Measurements from ENCODE around the gene SPDYC. TPM values are rescaled to one million over a fixed set of nuclear protein-coding genes. Genes with fewer than 3 reads are reported as not detected.

SPDYC gene
- total and polyA plus RNA-seq, 9 of the 15 experiments (the other 6 are each of a cell fraction or from before 2014, with no cell fraction given), result 4.4 to 18.8 (median 9.2) TPM

GRCh38 chr11:65141896-65142494, 28.0 kb upstream of the SPDYC start:
- H3K9me1 ChIP-seq (ENCODE audit: control insufficient read depth, insufficient read depth, low read length), result no peaks in the 10 kb centered on the region
- intact Hi-C loops (cut with micrococcal nuclease) (no loop called here), in situ Hi-C loops (cut with MboI) (no loop called here)
- no peak overlapping the region for H3K9ac ChIP-seq (ENCODE audit: insufficient read depth in 1 of 2, low read depth in 2 of 2, low read length in 2 of 2)
- no peaks in the 10 kb centered on the region for H3K9me3 ChIP-seq (replicated peaks; ENCODE audit: control insufficient read depth, insufficient read depth, low read depth, low read length)
- WGBS (ENCODE audit: insufficient coverage, low coverage, missing lambda C conversion rate), result 77% methylated on average over 7 of the region's 7 CpGs
- ATAC-seq (no peak), DNase-seq (ENCODE audit: extremely low read depth in 1 of 4, low spot score in 3 of 4) (no peak), FAIRE-seq (no peak)
- H3K79me2 ChIP-seq (ENCODE audit: control insufficient read depth, insufficient read depth, low read length), result no peaks in the 10 kb centered on the region
- ChIA-PET POLR2A (interaction anchor here (1.0 kb wide), 1 partner anchor 29 kb away, joined by 4 read pairs; no protein-coding TSS in a partner anchor), CTCF (ENCODE audit: low intra/inter-chr PET ratio) (no interaction called here)
- no TSS peak for BruUV-seq (replicated peaks)
- H3K4me2 ChIP-seq (ENCODE audit: insufficient read depth, low read length), result no peak overlapping the region
- H3K4me3 ChIP-seq, result no peak overlapping the region
- H3K27ac ChIP-seq (ENCODE audit: extremely low read depth, low read depth, low read length), result no peak overlapping the region
- H2AFZ ChIP-seq (ENCODE audit: low read depth, low read length), result no peak overlapping the region
- no peaks in the 10 kb centered on the region for H3K36me3 ChIP-seq (ENCODE audit: control insufficient read depth, insufficient read depth, low read length)
- no peaks in the 10 kb centered on the region for H4K20me1 ChIP-seq (replicated peaks; ENCODE audit: control insufficient read depth, insufficient read depth, low read length)
- no peaks in the 10 kb centered on the region for H3K27me3 ChIP-seq (ENCODE audit: control insufficient read depth in 2 of 2, insufficient read depth in 2 of 2, low read length in 2 of 2)
- H3K4me1 ChIP-seq (replicated peaks in 1 of 2; ENCODE audit: control insufficient read depth in 2 of 2, insufficient read depth in 2 of 2, low read length in 2 of 2), result no peaks in the 10 kb centered on the region
- TF ChIP-seq ZNF639 (CRISPR knock-in tag; conservative IDR thresholded peaks at IDR 0.05 in 1 of 2, IDR thresholded peaks at IDR 0.05 in 1 of 2), result no peak
- no peak for TF ChIP-seq ZNF239 (CRISPR knock-in tag; IDR thresholded peaks at IDR 0.05)
- no peak for TF ChIP-seq FOXO4 (CRISPR knock-in tag; IDR thresholded peaks at IDR 0.05)
- TF ChIP-seq CREB1 (IDR thresholded peaks at IDR 0.05), result no peak
- no peak for TF ChIP-seq CREB1 (CRISPR knock-in tag; IDR thresholded peaks at IDR 0.05)
- no peak for TF ChIP-seq SNIP1 (IDR thresholded peaks at IDR 0.05; ENCODE audit: low read depth)
- no peak for TF ChIP-seq KLF10 (CRISPR knock-in tag; IDR thresholded peaks at IDR 0.05)
- no peak for TF ChIP-seq ZNF518B (CRISPR knock-in tag; IDR thresholded peaks at IDR 0.05)
- TF ChIP-seq RBM25 (IDR thresholded peaks at IDR 0.05; ENCODE audit: low read depth, low read length, severe bottlenecking), result no peak
- no peak for TF ChIP-seq MXI1 (IDR thresholded peaks at IDR 0.05; ENCODE audit: low read depth, low read length)
- TF ChIP-seq CHAMP1 (IDR thresholded peaks at IDR 0.05), result no peak
- TF ChIP-seq RBFOX2 (IDR thresholded peaks at IDR 0.05; ENCODE audit: low read depth, low read length), result no peak
- TF ChIP-seq RFX1 (IDR thresholded peaks at IDR 0.05), result no peak
- no peak for TF ChIP-seq ZNF79 (CRISPR knock-in tag; IDR thresholded peaks at IDR 0.05; ENCODE audit: low read depth)
